Measurements from ENCODE around the gene NPAS3.

Gene NPAS3

DNA sequence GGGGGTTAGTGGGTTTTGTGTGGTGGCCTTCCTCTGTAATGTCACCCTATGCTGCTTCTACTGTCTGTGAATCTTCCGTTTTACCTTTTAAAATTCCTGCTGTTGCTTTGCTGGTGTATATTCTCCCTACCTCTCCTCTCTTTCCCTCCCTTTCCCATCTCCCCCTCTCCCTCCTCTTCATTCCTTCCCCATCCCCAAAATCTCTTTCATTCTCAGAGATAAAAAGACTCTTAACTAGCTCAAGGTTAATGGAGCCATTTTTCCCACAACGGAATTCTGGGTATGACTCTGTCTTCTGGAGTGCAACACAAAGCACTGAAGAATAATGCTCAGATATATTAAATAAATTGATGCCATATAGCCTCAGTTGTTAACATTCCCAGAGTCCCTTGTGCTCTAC lies 864.1 kb downstream of the NPAS3 start:
- TF ChIP-seq, protein P1, sequence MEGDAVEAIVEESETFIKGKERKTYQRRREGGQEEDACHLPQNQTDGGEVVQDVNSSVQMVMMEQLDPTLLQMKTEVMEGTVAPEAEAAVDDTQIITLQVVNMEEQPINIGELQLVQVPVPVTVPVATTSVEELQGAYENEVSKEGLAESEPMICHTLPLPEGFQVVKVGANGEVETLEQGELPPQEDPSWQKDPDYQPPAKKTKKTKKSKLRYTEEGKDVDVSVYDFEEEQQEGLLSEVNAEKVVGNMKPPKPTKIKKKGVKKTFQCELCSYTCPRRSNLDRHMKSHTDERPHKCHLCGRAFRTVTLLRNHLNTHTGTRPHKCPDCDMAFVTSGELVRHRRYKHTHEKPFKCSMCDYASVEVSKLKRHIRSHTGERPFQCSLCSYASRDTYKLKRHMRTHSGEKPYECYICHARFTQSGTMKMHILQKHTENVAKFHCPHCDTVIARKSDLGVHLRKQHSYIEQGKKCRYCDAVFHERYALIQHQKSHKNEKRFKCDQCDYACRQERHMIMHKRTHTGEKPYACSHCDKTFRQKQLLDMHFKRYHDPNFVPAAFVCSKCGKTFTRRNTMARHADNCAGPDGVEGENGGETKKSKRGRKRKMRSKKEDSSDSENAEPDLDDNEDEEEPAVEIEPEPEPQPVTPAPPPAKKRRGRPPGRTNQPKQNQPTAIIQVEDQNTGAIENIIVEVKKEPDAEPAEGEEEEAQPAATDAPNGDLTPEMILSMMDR (IDR thresholded peaks at IDR 0.05; ENCODE audit: low read depth, low read length, missing control alignments), result no peak
- H3K4me3 ChIP-seq (ENCODE audit: low read depth, low read length), result no peak overlapping the region
- no peak for DNase-seq (ENCODE audit: low read depth)

DNA sequence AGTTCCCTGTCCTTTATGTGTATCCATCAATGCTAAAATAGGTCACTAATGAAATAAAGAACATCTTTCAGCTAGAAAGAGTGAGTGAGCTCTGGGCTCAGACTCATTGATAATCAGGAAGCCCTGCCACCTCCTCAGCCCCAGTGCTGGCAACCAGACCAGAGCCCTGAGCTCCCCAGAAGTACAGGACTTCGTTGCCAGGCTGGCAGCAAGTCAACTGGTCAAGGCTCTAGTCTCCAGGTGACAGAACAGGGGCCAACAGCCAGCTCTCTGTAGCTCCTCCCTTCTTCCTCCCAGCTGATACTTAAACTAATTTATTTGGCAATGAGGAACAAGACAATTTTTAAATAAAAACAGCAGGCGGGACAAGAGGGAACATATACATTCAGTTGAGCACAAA lies 866.9 kb downstream of the NPAS3 start:
- DNase-seq (ENCODE audit: low read depth), result no peak
- TF ChIP-seq, protein P1 (IDR thresholded peaks at IDR 0.05; ENCODE audit: low read depth, low read length, missing control alignments), result no peak
- no peak overlapping the region for H3K4me3 ChIP-seq (ENCODE audit: low read depth, low read length)

DNA sequence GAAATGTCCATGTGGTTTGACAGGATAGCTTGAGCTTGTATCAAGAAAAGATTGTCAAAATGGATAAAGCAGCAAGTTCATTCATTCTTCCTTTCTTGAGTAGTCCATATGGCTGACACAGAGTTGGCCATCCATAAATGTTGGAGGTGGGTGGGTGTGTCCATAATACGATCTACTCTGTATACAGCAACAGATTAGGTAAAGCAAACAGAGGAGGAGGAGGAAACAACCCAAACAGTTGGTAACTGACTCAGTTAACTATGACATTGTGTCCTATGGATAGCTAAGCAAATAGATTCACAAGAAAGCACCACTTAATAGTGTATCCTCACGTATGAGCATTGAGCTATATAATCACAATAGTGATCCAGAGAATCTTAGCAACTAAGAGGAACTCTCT lies 868.2 kb downstream of the NPAS3 start:
- TF ChIP-seq, protein P1 (IDR thresholded peaks at IDR 0.05; ENCODE audit: low read depth, low read length, missing control alignments), result no peak
- no peak overlapping the region for H3K4me3 ChIP-seq (ENCODE audit: low read depth, low read length)
- DNase-seq (ENCODE audit: low read depth), result no peak

DNA sequence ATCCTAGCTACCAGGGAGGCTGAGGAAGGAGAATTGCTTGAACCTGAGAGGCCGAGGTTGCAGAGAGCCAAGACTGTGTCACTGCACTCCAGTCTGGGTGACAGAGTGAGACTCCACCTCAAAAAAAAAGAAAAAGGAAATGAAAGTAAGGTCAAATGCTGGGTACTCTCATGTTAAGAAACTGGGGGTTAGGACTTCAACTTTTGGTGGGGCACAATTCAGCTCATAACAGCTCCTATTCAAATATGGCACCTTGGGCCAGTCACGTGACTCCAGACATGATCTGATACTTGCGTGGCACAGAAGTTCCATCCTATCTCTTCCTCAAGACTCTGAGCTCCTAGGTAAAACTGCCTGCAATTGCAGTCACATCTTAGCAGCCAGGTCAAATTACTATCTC lies 869.5 kb downstream of the NPAS3 start:
- no peak overlapping the region for H3K4me3 ChIP-seq (ENCODE audit: low read depth, low read length)
- no peak for DNase-seq (ENCODE audit: low read depth)
- TF ChIP-seq, protein P1 (IDR thresholded peaks at IDR 0.05; ENCODE audit: low read depth, low read length, missing control alignments), result no peak

- TF ChIP-seq, protein P1 (IDR thresholded peaks at IDR 0.05; ENCODE audit: low read depth, low read length, missing control alignments), result no peak
- no peak for DNase-seq (ENCODE audit: low read depth)
- H3K4me3 ChIP-seq (ENCODE audit: low read depth, low read length), result no peak overlapping the region
Observed at GRCh38 chr14:33809396-33809981, 870.8 kb downstream of the NPAS3 start.

DNA sequence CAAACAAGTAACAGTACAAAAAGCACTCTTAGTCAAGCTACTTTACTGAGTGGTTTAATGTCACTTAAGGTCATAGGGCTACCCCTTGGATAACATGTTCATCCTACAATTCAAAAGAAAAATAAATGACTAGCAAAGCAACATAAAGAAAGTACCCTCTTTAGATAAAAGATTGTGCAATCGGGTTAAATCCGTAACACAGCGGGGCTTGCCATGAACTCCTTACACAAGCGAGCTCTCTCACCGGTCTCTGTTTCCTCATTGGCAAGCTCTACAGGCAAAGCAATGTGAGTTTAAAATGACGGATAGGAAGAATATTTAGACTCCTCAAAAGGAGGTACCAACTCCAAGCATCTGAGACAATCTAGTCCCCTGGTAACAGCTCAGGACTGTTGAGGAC lies 871.6 kb downstream of the NPAS3 start:
- DNase-seq (ENCODE audit: low read depth), result no peak
- TF ChIP-seq, protein P1 (IDR thresholded peaks at IDR 0.05; ENCODE audit: low read depth, low read length, missing control alignments), result no peak
- no peak overlapping the region for H3K4me3 ChIP-seq (ENCODE audit: low read depth, low read length)

GRCh38 chr14:33811721-33812120 lies 873.0 kb downstream of the NPAS3 start:
- H3K4me3 ChIP-seq (ENCODE audit: low read depth, low read length), result no peak overlapping the region
- DNase-seq (ENCODE audit: low read depth), result no peak
- TF ChIP-seq, protein P1 (IDR thresholded peaks at IDR 0.05; ENCODE audit: low read depth, low read length, missing control alignments), result no peak
